ENCODE measurements around the gene DVL3.

GRCh38 chr3:184164648-184165330 is 9.6 kb downstream of the DVL3 start:
- TF ChIP-seq EP300 (IDR thresholded peaks at IDR 0.05; ENCODE audit: low read depth), result no peak
- TF ChIP-seq CTCF (IDR thresholded peaks at IDR 0.05), result no peak
- TF ChIP-seq POLR2A (IDR thresholded peaks at IDR 0.05), result no peak
- TF ChIP-seq POLR2AphosphoS5 (IDR thresholded peaks at IDR 0.05), result no peak
